Liver (tissue), 9 donors: Measurements from ENCODE around the gene CHTOP. TPM values are rescaled to one million over a fixed set of nuclear protein-coding genes. Genes with fewer than 3 reads are reported as not detected.

Experiments
- DNase-seq: peaks from one replicate; pipeline ENCODE4 v3.0.0-alpha.2; 2017; ENCODE audit warnings: low spot score
- H3K27ac ChIP-seq, 2 donors: one replicate each; pipeline ENCODE4 v1.7.0; 2013; ENCODE audit warnings: inconsistent platforms in 2 of 2, low read length in 2 of 2, control low read depth in 1 of 2, low read depth in 1 of 2, mild to moderate bottlenecking in 1 of 2
- H3K27me3 ChIP-seq, 4 donors: one replicate each; pipeline versions ENCODE4 v1.6.1 to v1.7.0; 2013; ENCODE audit warnings: low read length in 3 of 4, inconsistent platforms in 1 of 4, mild to moderate bottlenecking in 1 of 4, moderate library complexity in 1 of 4; ENCODE audit not compliant: control insufficient read depth in 4 of 4, insufficient read depth in 4 of 4
- H3K36me3 ChIP-seq, 4 donors: one replicate each; pipeline versions ENCODE4 v1.6.1 to v1.7.0; 2013; ENCODE audit warnings: low read length in 3 of 4, mild to moderate bottlenecking in 3 of 4, low read depth in 1 of 4, moderate library complexity in 1 of 4; ENCODE audit not compliant: control insufficient read depth in 4 of 4, insufficient read depth in 3 of 4
- H3K4me1 ChIP-seq, 4 donors: one replicate each; pipeline versions ENCODE4 v1.6.1 to v1.7.0; 2013; ENCODE audit warnings: low read length in 3 of 4, mild to moderate bottlenecking in 3 of 4, moderate library complexity in 1 of 4; ENCODE audit not compliant: control insufficient read depth in 4 of 4, insufficient read depth in 4 of 4
- H3K4me3 ChIP-seq, 3 donors: one replicate each; pipeline versions ENCODE4 v1.6.1 to v1.7.0; 2013; ENCODE audit warnings: low read length in 3 of 3, control low read depth in 1 of 3, low read depth in 1 of 3, mild to moderate bottlenecking in 1 of 3
- H3K9ac ChIP-seq, 2 donors: one replicate each; pipeline ENCODE4 v1.7.0; 2013; ENCODE audit warnings: low read length in 2 of 2, mild to moderate bottlenecking in 2 of 2, moderate library complexity in 2 of 2, control low read depth in 1 of 2, low read depth in 1 of 2
- H3K9me3 ChIP-seq, 4 donors: one replicate each; pipeline versions ENCODE4 v1.6.1 to v1.7.0; 2013; ENCODE audit warnings: low read length in 3 of 4; ENCODE audit not compliant: control insufficient read depth in 4 of 4
- ATF3 ChIP-seq: IDR thresholded peaks from 2 replicates; pipeline ENCODE4 v1.6.1; 2016; ENCODE audit warnings: antibody characterized with exemption
- CTCF ChIP-seq: fragments of 150-350 bp; IDR thresholded peaks from 2 replicates; pipeline ENCODE4 v1.5.1; 2017; ENCODE audit warnings: improper control_type of control experiment, low read depth, low read length; ENCODE audit not compliant: missing input control
- EGR1 ChIP-seq, 2 donors: IDR thresholded peaks; 2 replicates each; pipeline ENCODE4 v1.6.1; 2016 to 2018; ENCODE audit warnings: antibody characterized with exemption in 2 of 2, low read depth in 2 of 2
- FOXA1 ChIP-seq: IDR thresholded peaks from 2 replicates; pipeline ENCODE4 v1.6.1; 2016; ENCODE audit warnings: antibody characterized with exemption
- FOXA2 ChIP-seq: IDR thresholded peaks from 2 replicates; pipeline ENCODE4 v1.6.1; 2016; ENCODE audit warnings: antibody characterized with exemption
- GABPA ChIP-seq, 2 donors: IDR thresholded peaks in 1 of 2; conservative IDR thresholded peaks in 1 of 2; 2 replicates each; pipeline ENCODE4 v1.6.1; 2016; ENCODE audit warnings: antibody characterized with exemption in 2 of 2, mild to moderate bottlenecking in 1 of 2, moderate library complexity in 1 of 2
- HNF4A ChIP-seq, 2 donors: conservative IDR thresholded peaks; 2 replicates each; pipeline ENCODE4 v1.6.1; 2016; ENCODE audit warnings: antibody characterized with exemption in 2 of 2, mild to moderate bottlenecking in 2 of 2
- HNF4G ChIP-seq: IDR thresholded peaks from 2 replicates; pipeline ENCODE4 v1.6.1; 2016; ENCODE audit warnings: antibody characterized with exemption
- JUND ChIP-seq, 2 donors: IDR thresholded peaks; 2 replicates each; pipeline ENCODE4 v1.6.1; 2016; ENCODE audit warnings: antibody characterized with exemption in 2 of 2
- MAX ChIP-seq: IDR thresholded peaks from 2 replicates; pipeline ENCODE4 v1.6.1; 2016; ENCODE audit warnings: antibody characterized with exemption
- NR2F2 ChIP-seq: IDR thresholded peaks from 2 replicates; pipeline ENCODE4 v1.6.1; 2016; ENCODE audit warnings: antibody characterized with exemption
- RAD21 ChIP-seq, 2 donors: IDR thresholded peaks; 2 replicates each; pipeline ENCODE4 v1.6.1; 2016; ENCODE audit warnings: antibody characterized with exemption in 2 of 2, mild to moderate bottlenecking in 2 of 2
- REST ChIP-seq: IDR thresholded peaks from 2 replicates; pipeline ENCODE4 v1.6.1; 2016; ENCODE audit warnings: antibody characterized with exemption, mild to moderate bottlenecking
- RXRA ChIP-seq, 2 donors: IDR thresholded peaks; 2 replicates each; pipeline ENCODE4 v1.6.1; 2017 to 2018; ENCODE audit warnings: antibody characterized with exemption in 2 of 2, mild to moderate bottlenecking in 1 of 2
- SP1 ChIP-seq: IDR thresholded peaks from 2 replicates; pipeline ENCODE4 v1.6.1; 2018; ENCODE audit warnings: antibody characterized with exemption, mild to moderate bottlenecking
- TAF1 ChIP-seq: conservative IDR thresholded peaks from 2 replicates; pipeline ENCODE4 v1.6.1; 2016; ENCODE audit warnings: antibody characterized with exemption, mild to moderate bottlenecking
- YY1 ChIP-seq: IDR thresholded peaks from 2 replicates; pipeline ENCODE4 v1.6.1; 2016; ENCODE audit warnings: antibody characterized with exemption, mild to moderate bottlenecking
- ZBTB33 ChIP-seq: IDR thresholded peaks from 2 replicates; pipeline ENCODE4 v1.6.1; 2016; ENCODE audit warnings: antibody characterized with exemption
- WGBS: extraction: QIAGEN DNeasy Blood & Tissue Kit; methylation state at CpG from one replicate; pipeline ENCODE4 v1.1.7; 2013; 5-methylcytosine and 5-hydroxymethylcytosine counted together
- polyA plus RNA-seq, 2 donors: library from polyadenylated mRNA; stranded (reverse) in 1 of 2; unstranded in 1 of 2; fragments of 200-250 nt in 1 of 2; fragments of >200 nt in 1 of 2; fragmentation: Nextera tagmentation in 1 of 2; extraction: Ambion mirVana in 1 of 2; gene quantifications; one replicate each; pipeline versions ENCODE4 v1.2.1 to v1.2.3, GENCODE V29; 2013 to 2015
- total RNA-seq, 2 donors: library from RNA; depleted of rRNA; stranded (reverse); fragments of >200 nt; gene quantifications; one replicate each; pipeline ENCODE4 v1.2.3, GENCODE V29; 2014
- donor health status: healthy.
- donor health status: healthy.
- donor health status: healthy.
- donor health status: healthy.
- donor health status: healthy.

Gene CHTOP
- total and polyA plus RNA-seq, 4 donors: 16.4 to 30.9 (median 24.3) TPM

- no peak overlapping the region for H3K9ac ChIP-seq
- H3K9me3 ChIP-seq: no peaks in the 10 kb centered on the region
- H3K4me3 ChIP-seq: no peak overlapping the region
- no peak for DNase-seq
- H3K36me3 ChIP-seq: no peaks in the 10 kb centered on the region
- no peaks in the 10 kb centered on the region for H3K27me3 ChIP-seq
- H3K27ac ChIP-seq: no peak overlapping the region
- H3K4me1 ChIP-seq: peaks cover 12 to 31% (median 24%) of the 10 kb centered on the region in 4 donors
- TF ChIP-seq TAF1 (no peak), ATF3 (no peak), ZBTB33 (no peak), SP1 (no peak), FOXA1 (no peak), EGR1 (IDR thresholded peaks at IDR 0.05; ENCODE audit: low read depth in 2 of 2) (no peak), RAD21 (IDR thresholded peaks at IDR 0.05) (no peak), REST (no peak), GABPA (IDR thresholded peaks at IDR 0.05 in 1 of 2, conservative IDR thresholded peaks at IDR 0.05 in 1 of 2) (no peak), FOXA2 (no peak), CTCF (no peak), NR2F2 (no peak), JUND (IDR thresholded peaks at IDR 0.05) (no peak), YY1 (no peak), HNF4G (no peak), HNF4A (conservative IDR thresholded peaks at IDR 0.05) (no peak), MAX (no peak), RXRA (IDR thresholded peaks at IDR 0.05) (no peak)
- WGBS: 94% methylated on average over 7 of the region's 7 CpGs
Measured at GRCh38 chr1:153630384-153630783, 3.5 kb upstream of the CHTOP start.
